ENCODE measurements around the gene SLC27A5.
"Not testable (repeated sequence)": the region's sequence is repeated elsewhere in the genome, so short reads cannot be mapped to it uniquely, and the experiment has no call there.

Gene SLC27A5

DNA sequence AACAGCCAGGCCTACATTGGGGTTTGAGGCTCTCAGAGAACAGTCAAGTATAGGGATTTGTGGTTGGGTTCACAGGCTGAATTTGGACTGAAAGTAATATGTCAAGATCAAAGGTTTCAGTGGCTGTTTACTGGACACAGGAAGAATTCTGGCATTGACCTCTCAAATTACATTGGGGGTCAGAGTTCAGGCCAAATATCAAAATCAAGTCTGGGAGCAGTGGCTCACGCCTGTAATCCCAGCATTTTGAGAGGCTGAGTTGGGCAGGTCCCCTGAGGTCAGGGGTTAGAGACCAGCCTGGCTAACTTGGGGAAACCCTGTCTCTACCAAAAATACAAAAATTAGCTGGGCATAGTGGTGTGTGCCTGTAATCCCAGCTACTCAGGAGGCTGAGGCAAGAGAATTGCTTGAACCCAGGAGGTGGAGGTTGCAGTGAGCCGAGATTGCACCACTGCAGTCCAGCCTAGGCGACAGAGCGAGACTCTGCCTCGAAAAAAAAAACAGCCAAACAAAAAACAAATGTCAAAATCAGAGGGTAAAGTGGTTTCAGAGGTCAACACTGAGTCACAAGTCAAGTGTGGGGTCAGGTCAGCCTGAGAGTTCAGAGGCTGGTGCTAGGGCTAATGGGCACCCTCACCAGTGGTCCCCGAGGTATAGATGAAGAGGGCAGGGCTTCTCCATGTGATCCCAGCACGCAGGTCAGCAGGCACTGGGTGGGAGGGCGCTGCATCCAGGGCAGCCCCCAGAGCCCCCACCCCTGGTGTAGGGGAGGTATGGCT is 1.5 kb downstream of the SLC27A5 start:
- TF ChIP-seq POLR2A (IDR thresholded peaks at IDR 0.05; ENCODE audit: low read depth, low read length), result no peak
- no peak for FAIRE-seq
- DNase-seq (ENCODE audit: insufficient read length, low spot score), result no peak

DNA sequence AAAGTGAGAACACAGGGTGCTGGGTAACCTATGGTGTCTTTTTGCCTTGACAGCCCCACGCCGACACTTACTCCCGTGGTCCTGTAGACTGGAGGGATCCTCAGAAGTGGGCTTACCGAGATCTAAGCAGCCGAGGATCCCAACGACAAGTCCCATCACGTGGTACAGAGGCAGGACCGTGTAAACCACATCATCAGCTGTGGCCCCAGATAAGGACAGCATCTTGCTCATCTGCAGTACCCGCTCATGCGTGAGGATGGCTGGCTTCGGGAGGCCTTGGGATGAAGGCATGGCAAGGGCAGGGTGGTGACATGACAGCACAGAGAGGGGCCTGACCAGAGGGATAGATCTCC is 2.1 kb downstream of the SLC27A5 start:
- no peak for TF ChIP-seq POLR2A (IDR thresholded peaks at IDR 0.05; ENCODE audit: low read depth, low read length)
- FAIRE-seq (no peak), DNase-seq (ENCODE audit: insufficient read length, low spot score) (no peak)

- DNase-seq (ENCODE audit: insufficient read length, low spot score), result not testable (repeated sequence)
Observed at GRCh38 chr19:58507602-58508223, 4.1 kb downstream of the SLC27A5 start.

DNA sequence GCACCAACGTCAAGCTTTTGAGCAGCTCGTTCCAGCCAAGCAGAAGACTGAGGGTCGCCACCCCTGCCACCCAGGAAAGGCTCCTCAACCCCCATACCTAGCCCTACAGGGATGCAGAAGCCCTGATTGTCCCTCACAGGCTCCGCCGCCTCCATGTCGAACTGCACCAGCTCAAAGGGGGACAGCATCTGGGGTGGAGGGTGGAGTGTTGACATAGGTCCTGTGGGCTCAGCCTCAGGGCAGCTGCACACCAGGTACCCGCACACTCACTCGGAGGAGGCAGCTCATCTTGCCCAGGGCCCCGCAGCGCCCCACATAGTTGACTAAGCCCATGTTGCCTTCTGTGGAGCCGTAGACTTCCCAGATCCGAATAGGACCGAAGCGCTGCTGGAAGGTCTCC is 11.6 kb downstream of the SLC27A5 start:
- no peak for FAIRE-seq
- TF ChIP-seq POLR2A (IDR thresholded peaks at IDR 0.05; ENCODE audit: low read depth, low read length), result no peak
- no peak for DNase-seq (ENCODE audit: insufficient read length, low spot score)

More at GRCh38 chr19:58507602-58508223, 4.1 kb downstream of the SLC27A5 start:
- FAIRE-seq, result not testable (repeated sequence)

DNA sequence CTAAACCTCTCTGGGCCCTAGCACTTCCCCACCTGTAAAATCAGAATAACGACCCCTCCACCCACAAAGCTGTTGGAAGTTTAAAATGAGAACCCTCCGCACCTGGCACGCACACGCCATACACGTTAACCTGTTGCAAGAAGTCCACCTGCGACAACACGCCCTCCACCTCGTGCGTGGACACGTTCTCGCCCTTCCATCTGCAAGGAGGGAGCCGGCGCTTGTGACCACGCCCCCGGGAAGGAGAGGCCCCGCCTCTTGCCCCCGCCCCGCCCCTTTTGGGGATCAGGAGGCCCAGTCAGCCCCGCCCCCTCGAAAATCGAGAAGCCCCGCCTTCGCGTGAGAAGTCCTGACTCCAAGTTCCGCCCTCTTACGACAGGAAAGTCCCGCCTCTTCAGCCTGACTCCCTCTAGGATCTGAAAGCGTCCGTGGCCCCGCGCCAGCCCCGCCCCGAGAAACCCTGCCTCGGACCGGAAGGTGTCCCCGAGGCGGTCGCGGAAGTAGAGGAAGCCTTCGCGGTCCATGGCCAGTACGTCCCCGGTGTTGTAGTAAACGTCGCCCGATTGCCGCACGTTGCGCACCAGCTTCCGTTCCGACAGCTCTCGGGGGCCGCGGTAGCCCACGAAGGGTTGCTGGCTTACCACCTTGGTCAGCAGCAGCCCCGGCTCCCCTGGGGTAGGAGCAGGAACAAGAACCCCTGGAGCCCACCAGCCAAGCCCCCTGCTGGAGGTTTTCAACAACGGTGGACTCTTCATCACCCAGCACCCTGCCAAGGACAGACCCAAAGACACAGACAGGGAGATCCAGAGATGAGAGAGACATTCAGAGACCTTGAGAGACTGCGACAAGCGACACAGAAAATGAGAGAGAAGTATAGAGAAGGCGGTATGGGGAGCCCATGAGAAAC is 12.5 kb downstream of the SLC27A5 start:
- FAIRE-seq, result no peak
- peak; percentile 74 for TF ChIP-seq POLR2A (IDR thresholded peaks at IDR 0.05; ENCODE audit: low read depth, low read length)
- DNase-seq (ENCODE audit: insufficient read length, low spot score), result peak; percentile 84

DNA sequence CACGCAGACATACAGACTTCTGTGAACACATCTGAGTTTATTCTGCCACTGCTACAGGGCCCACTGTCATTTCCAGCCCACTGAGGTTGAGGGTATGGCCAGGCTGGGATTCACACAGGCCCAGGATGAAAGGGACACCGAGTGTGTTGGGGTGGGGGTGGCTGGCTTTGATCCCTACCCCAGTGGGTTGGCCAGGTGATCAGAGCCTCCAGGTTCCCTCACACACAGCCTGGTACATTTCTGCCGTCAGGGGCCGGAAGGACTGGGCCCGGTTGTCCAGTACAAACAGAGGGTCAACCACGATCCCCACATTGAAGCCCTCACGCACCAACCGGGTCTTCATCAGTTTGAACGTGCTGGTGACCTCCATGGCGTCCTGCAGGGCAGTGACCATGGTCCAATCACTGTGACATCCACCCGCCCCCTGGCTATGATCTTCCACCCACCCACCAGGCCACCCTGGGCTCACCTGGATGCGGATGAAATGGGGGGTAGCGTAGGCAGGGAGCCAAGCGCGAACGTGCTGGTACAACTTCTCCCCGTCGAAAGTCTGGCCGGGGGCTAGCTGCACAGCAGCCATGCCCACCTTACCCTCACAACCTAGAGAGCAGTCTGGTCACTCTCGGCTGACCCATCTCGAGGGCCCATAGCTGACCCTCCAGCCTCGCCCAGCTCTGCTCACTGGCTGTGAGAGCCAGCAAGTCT is 13.3 kb downstream of the SLC27A5 start:
- no peak for TF ChIP-seq POLR2A (IDR thresholded peaks at IDR 0.05; ENCODE audit: low read depth, low read length)
- DNase-seq (ENCODE audit: insufficient read length, low spot score), result no peak
- FAIRE-seq, result no peak

DNA sequence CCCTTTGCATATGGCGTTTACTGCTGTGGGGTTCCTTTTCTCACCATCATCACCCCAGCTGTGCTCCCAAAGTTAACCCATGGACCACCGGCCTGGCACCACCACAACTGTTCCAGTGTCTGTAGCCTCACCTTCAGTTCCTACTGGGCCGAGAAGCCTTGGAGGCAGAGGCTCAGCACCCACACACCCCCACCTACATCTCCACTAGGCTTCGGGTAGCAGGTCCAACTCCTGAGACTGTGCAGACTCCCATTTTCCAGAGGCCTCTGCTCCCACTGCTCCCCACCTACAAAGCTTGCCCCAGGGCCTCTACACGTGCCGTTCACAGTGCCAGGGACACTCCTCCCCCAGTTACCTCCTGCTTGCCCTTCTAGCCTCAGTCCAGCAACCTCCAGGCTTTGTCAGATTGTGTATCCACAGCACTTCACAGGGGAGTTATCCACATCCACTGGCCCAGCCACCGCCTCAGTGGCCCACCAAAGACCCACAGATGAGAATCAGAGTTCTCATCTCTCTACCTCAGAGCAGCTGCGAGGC is 14.1 kb downstream of the SLC27A5 start:
- DNase-seq (ENCODE audit: insufficient read length, low spot score), result no peak
- FAIRE-seq, result no peak
- TF ChIP-seq POLR2A (IDR thresholded peaks at IDR 0.05; ENCODE audit: low read depth, low read length), result no peak

GRCh38 chr19:58492265-58492664 is 19.5 kb downstream of the SLC27A5 start:
- no peak for TF ChIP-seq POLR2A (IDR thresholded peaks at IDR 0.05; ENCODE audit: low read depth, low read length)
- no peak for FAIRE-seq
- DNase-seq (ENCODE audit: insufficient read length, low spot score), result no peak

DNA sequence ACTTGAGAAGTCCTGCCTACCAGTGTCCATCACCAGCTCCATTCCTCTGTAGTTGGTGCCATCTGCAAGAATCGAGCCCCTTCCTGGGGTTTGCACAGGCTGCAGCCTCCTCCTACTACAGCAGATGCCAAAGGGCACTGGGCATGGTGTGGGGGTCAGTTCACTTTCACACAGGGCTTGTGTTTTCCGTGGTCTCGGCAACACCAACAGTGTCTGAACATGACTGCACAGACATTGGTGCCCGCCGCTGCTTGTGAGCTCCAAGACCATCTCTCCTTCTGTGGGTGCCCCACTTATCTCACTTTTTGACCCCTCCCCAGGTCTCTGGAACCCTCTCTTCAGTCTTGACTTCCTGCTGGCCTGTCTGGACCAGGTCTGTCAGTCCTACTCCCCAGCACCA is 20.4 kb downstream of the SLC27A5 start:
- DNase-seq (ENCODE audit: insufficient read length, low spot score) (no peak), FAIRE-seq (no peak)
- no peak for TF ChIP-seq POLR2A (IDR thresholded peaks at IDR 0.05; ENCODE audit: low read depth, low read length)

GRCh38 chr19:58484349-58484748 is 27.4 kb downstream of the SLC27A5 start:
- not testable (repeated sequence) for DNase-seq (ENCODE audit: insufficient read length, low spot score); FAIRE-seq

- FAIRE-seq, result no peak
- no peak for TF ChIP-seq POLR2A (IDR thresholded peaks at IDR 0.05; ENCODE audit: low read depth, low read length)
- DNase-seq (ENCODE audit: insufficient read length, low spot score), result no peak
Observed at GRCh38 chr19:58483776-58484175, 28.0 kb downstream of the SLC27A5 start.

DNA sequence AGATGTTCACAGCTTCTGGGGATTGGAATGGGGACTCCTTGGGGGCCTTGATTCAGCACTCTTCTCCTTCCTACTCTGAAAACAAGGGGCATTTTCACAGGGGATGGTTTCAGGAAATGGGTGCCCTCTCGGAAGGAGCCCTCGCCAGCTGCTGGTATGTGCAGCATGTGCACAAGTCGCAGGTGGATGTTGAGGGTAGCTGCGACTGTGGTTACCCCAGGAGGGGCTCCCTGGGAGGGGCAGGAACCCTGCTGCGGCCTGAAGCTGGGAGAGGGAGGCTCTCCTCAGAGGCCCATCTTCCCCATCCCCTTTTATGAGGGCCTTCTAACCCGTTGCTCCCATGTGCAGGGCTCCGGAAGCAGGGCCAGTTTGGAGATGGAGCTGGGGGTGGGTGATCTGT is 29.4 kb downstream of the SLC27A5 start:
- FAIRE-seq, result no peak
- no peak for DNase-seq (ENCODE audit: insufficient read length, low spot score)

GRCh38 chr19:58480831-58481230 is 31.0 kb downstream of the SLC27A5 start:
- DNase-seq (ENCODE audit: insufficient read length, low spot score) (no peak), FAIRE-seq (no peak)
- TF ChIP-seq POLR2A (IDR thresholded peaks at IDR 0.05; ENCODE audit: low read depth, low read length), result no peak

More for the DNA sequence above, 29.4 kb downstream of the SLC27A5 start:
- TF ChIP-seq POLR2A (IDR thresholded peaks at IDR 0.05; ENCODE audit: low read depth, low read length), result no peak

DNA sequence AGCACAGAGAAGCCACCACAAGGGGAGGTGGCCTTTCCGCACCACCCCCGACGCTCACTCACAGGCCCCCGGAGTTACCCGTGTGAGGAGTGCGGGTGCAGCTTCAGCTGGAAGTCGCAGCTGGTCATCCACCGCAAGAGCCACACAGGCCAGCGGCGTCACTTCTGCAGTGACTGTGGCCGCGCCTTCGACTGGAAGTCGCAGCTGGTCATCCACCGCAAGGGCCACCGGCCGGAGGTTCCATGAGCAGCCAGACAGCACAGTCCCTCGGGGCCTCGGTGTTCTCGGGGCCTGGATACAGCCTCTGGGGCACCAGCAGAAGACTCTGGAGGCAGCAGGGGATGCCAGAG is 31.3 kb downstream of the SLC27A5 start:
- FAIRE-seq, result no peak
- no peak for TF ChIP-seq POLR2A (IDR thresholded peaks at IDR 0.05; ENCODE audit: low read depth, low read length)
- DNase-seq (ENCODE audit: insufficient read length, low spot score), result no peak

Measured in H54 (cell line).